ENCODE results near the gene CSF1. TPM values are rescaled to one million over a fixed set of nuclear protein-coding genes. Genes with fewer than 3 reads are reported as not detected.
"Not testable (repeated sequence)": the region's sequence is repeated elsewhere in the genome, so short reads cannot be mapped to it uniquely, and the experiment has no call there.

Gene CSF1
- total RNA-seq, 4 donors from 2014 or later, result 33.5 to 127 (median 62.3) TPM

DNA sequence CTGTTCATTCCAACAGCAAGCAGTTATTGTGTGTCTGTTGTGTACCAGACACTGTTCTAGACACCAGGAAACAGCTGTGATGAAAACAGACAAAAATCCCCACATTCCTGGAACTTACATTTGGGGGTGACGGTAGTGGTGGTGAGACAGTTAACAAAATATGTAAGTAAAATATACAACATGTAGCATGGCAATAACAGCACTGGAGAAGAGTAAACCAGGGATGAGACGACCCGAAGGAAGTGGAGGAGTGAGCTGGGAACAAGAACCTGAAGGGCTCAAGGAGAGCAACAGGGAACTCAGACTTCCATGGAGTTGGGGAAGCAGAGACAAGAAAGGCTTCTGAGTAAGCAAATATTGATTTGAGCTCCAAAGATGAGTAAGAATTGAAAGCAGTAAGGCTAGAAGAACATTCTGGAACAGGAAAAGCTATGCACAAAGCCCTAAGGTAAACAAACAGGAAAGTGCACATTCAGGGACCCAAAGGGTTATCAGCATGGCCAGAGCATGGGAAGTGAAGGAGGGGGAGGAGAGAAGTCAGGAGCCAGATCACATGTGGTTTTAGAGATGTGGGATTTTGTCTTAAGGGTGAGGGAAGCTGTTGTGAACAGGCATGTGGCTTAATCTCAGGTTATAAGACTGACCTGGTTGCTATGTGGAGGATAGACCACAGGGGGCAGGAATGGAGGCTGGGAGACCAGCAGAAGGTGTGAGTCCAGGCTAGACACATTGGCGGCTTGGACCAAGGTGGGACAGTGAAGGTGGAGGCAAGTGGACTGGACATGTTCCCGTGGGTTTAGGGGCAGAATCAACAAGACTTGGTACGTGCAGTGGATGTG lies 7.3 kb downstream of the CSF1 start:
- Histone ChIP-seq H3K27me3 (no peaks in the 10 kb centered on the region), H3K27ac (no peak overlapping the region), H3K36me3 (peaks cover 49 to 55% of the 10 kb centered on the region in 2 donors), H3K4me1 (peaks cover 0 to 22% of the 10 kb centered on the region in 2 donors), H3K4me3 (replicated peaks in 1 of 3) (no peak overlapping the region), H3K9me3 (no peaks in the 10 kb centered on the region)
- TF ChIP-seq POLR2A (IDR thresholded peaks at IDR 0.05), result no peak
- TF ChIP-seq, protein P1, sequence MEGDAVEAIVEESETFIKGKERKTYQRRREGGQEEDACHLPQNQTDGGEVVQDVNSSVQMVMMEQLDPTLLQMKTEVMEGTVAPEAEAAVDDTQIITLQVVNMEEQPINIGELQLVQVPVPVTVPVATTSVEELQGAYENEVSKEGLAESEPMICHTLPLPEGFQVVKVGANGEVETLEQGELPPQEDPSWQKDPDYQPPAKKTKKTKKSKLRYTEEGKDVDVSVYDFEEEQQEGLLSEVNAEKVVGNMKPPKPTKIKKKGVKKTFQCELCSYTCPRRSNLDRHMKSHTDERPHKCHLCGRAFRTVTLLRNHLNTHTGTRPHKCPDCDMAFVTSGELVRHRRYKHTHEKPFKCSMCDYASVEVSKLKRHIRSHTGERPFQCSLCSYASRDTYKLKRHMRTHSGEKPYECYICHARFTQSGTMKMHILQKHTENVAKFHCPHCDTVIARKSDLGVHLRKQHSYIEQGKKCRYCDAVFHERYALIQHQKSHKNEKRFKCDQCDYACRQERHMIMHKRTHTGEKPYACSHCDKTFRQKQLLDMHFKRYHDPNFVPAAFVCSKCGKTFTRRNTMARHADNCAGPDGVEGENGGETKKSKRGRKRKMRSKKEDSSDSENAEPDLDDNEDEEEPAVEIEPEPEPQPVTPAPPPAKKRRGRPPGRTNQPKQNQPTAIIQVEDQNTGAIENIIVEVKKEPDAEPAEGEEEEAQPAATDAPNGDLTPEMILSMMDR (IDR thresholded peaks at IDR 0.05), result no peak
- DNase-seq, result no peak
- WGBS, 2 donors, result 74% methylated on average over 6 of the region's 6 CpGs
- intact Hi-C loops (cut with DNase I), result no loop called here

DNA sequence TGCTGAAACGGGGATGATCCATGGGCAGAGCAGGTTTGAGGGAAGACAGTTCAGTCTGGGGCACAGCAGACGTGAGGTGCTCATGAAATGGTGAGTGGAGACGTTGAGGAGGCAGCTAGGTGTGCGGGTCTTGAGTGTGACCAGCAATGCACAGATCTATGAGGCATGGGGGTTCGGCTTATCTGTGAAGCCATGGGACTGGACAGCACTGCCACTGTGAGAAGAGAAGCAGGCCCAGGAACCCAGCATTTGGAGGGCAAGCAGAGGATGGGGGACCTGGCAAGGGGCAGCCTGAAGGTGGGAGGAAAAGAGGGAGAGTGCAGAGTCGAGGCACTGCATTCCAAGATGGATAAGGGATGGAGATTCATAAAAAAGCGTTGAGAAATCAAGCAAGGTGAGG lies 8.0 kb downstream of the CSF1 start:
- no peak overlapping the region for H3K27ac ChIP-seq

DNA sequence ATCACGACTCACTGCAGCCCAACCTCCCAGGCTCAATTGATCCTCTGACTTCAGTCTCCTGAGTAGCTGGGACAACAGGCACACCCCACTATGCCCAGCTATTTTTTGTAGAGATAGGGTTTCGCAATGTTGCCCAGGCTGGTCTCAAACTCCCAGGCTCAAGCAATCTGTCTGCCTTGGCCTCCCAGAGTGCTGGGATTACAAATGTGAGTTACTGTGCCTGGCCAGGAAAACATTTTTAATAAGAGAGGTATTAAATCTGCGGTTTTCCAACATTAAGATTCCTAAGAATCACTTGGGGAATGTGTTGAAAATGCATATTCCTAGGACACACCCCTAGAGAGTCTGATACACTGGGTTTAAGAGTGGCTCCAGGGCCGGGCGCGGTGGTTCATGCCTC lies 8.7 kb downstream of the CSF1 start:
- H3K9me3 ChIP-seq, result no peaks in the 10 kb centered on the region
- TF ChIP-seq, protein P1 (IDR thresholded peaks at IDR 0.05), result no peak
- no peak for TF ChIP-seq POLR2A (IDR thresholded peaks at IDR 0.05)
- H3K27ac ChIP-seq, result no peak overlapping the region
- H3K4me1 ChIP-seq, result peaks cover 0 to 16% of the 10 kb centered on the region in 2 donors
- intact Hi-C loops (cut with DNase I), result no loop called here
- peaks cover 59 to 67% of the 10 kb centered on the region in 2 donors for H3K36me3 ChIP-seq
- H3K27me3 ChIP-seq, result no peaks in the 10 kb centered on the region
- no peak overlapping the region for H3K4me3 ChIP-seq (replicated peaks in 1 of 3)
- DNase-seq, result no peak
- WGBS, 2 donors, result 84 to 98% methylated on average over 6 of the region's 6 CpGs

More for the DNA sequence above, 8.0 kb downstream of the CSF1 start:
- no peak for TF ChIP-seq POLR2A (IDR thresholded peaks at IDR 0.05)
- TF ChIP-seq, protein P1 (IDR thresholded peaks at IDR 0.05), result no peak
- peaks cover 56 to 62% of the 10 kb centered on the region in 2 donors for H3K36me3 ChIP-seq
- no peaks in the 10 kb centered on the region for H3K9me3 ChIP-seq
- H3K4me1 ChIP-seq, result peaks cover 0 to 18% of the 10 kb centered on the region in 2 donors
- DNase-seq, result no peak
- no peak overlapping the region for H3K4me3 ChIP-seq (replicated peaks in 1 of 3)
- 89 to 91% methylated on average over 7 of the region's 7 CpGs for WGBS, 2 donors
- H3K27me3 ChIP-seq, result no peaks in the 10 kb centered on the region
- intact Hi-C loops (cut with DNase I), result no loop called here

DNA sequence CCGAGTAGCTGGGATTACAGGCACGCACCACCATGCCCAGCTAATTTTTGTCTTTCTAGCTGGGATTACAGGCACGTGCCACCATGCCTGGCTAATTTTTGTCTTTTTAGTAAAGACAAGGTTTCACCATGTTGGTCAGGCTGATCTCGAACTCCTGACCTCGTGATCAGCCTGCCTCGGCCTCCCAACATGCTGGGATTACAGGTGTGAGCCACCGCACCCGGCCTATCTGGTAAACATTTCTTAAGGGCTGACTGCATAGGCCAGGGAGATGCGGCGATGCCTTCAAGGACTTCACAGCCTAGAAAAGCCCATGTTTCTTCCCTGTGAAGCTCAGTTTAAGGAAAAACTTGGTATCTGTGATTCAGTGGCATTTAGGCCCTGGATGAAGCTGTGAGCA lies 9.7 kb downstream of the CSF1 start:
- DNase-seq; H3K9me3 ChIP-seq; H3K4me3 ChIP-seq (replicated peaks in 1 of 3); H3K27me3 ChIP-seq; intact Hi-C loops (cut with DNase I); H3K27ac ChIP-seq; H3K4me1 ChIP-seq: not testable (repeated sequence)
- peaks cover 66 to 71% of the 10 kb centered on the region in 2 donors for H3K36me3 ChIP-seq
- WGBS, 2 donors, result 90 to 96% methylated on average over 10 of the region's 10 CpGs

DNA sequence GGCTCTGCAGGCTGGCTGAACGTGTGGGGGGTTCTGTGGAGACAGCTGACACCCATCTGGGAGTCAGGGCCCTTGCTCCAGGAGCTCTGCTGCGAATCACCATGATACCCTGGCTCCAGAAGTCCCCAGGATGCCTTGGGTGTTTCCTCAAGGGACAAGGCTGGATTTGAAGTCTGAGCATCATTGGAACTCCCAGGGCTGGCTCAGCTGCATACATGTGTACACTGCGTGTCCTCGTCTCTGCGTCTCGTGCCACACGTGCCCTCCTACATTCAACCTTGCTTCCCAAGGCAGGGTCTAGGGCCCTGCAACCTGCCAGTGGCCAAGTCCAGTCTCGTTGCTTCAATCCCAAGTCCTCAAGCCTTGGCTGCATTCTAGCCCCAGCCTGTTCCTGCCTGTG lies 11.7 kb downstream of the CSF1 start:
- Histone ChIP-seq H3K27ac (no peak overlapping the region), H3K9me3 (no peaks in the 10 kb centered on the region), H3K4me3 (replicated peaks in 1 of 3) (no peak overlapping the region), H3K27me3 (no peaks in the 10 kb centered on the region), H3K36me3 (peaks cover 74 to 75% of the 10 kb centered on the region in 2 donors), H3K4me1 (peaks cover 0 to 7% of the 10 kb centered on the region in 2 donors)
- intact Hi-C loops (cut with DNase I), result no loop called here
- TF ChIP-seq, protein P1 (IDR thresholded peaks at IDR 0.05), result no peak
- no peak for TF ChIP-seq POLR2A (IDR thresholded peaks at IDR 0.05)
- 82 to 84% methylated on average over 8 of the region's 8 CpGs for WGBS, 2 donors
- no peak for DNase-seq

Measured in thyroid gland (tissue), 4 donors.